GM21367 (cell line): ENCODE data around the gene SMCHD1.
"Not testable (repeated sequence)": the region's sequence is repeated elsewhere in the genome, so short reads cannot be mapped to it uniquely, and the experiment has no call there.

Experiments used
- ATAC-seq: cut with Tn5 transposase; IDR thresholded peaks from one replicate; pipeline ENCODE4 v1.9.1; 2021; ENCODE audit not compliant: unreplicated experiment

The SMCHD1 gene

GRCh38 chr18:2809666-2810183, 154.2 kb downstream of the SMCHD1 start:
- ATAC-seq = not testable (repeated sequence)

GRCh38 chr18:2811416-2811815, 155.9 kb downstream of the SMCHD1 start:
- ATAC-seq = no peak

- ATAC-seq = no peak
Observed at GRCh38 chr18:2814928-2815327, 159.4 kb downstream of the SMCHD1 start.

- no peak for ATAC-seq
Observed at GRCh38 chr18:2818281-2818680, 162.8 kb downstream of the SMCHD1 start.

GRCh38 chr18:2821695-2822094, 166.2 kb downstream of the SMCHD1 start:
- ATAC-seq = no peak

GRCh38 chr18:2822213-2822921, 166.8 kb downstream of the SMCHD1 start:
- no peak for ATAC-seq

DNA sequence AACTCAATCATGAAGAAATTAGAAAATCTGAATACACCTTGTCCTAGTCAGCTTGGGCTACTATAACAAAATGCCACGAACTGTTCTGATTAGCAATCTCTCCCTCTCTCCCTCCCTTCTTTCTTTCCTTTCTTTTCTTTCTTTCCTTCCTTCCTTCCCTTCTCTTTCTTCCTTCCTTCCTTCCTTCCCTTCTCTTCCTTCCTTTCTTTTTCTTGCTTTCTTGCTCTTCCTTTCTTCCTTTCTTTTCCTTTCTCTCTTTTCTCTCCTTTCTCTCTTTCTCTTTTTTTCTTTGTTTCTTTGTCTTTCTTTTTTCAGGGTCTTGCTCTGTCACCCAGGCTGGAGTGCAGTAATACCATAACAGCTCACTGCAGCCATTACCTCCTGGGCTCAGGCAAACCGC, 167.7 kb downstream of the SMCHD1 start:
- no peak for ATAC-seq

DNA sequence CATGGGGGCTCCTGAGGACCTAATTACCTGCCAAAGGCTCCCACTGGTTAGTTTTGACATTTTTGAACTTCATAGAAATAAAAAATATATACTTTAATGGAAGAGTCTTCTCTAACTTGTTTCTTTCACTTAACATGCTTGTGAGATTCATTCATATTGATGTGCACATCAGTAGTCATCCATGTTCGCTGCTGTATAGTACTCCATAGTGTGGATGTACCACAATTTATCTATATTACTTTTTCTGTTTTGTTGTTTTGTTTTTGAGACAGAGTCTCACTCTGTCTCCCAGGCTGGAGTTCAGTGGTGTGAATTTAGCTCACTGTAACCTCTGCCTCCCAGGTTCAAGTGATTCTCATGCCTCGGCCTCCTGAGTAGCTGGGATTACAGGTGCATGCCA, 168.4 kb downstream of the SMCHD1 start:
- ATAC-seq = no peak

DNA sequence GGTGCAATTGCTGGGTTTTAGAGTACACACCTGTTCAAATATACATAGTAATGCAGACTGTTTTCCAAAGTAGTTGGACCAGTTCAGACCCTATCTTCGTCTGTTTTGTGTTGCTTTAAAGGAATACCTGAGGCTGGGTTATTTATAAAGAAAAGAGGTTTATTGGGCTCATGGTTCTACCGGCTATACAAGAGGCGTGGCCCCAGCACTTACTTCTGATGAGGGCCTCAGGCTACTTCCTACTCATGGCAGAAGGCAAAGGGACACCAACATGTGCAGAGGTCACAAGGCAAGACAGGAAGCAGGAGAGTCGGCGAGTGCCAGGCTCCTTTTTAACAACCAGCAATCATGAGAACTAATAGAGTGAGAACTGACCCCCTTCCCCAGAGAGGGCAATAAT, 169.3 kb downstream of the SMCHD1 start:
- ATAC-seq = no peak

GRCh38 chr18:2825613-2826175, 170.2 kb downstream of the SMCHD1 start:
- no peak for ATAC-seq

- ATAC-seq = no peak
Observed at GRCh38 chr18:2826581-2826980, 171.1 kb downstream of the SMCHD1 start.

DNA sequence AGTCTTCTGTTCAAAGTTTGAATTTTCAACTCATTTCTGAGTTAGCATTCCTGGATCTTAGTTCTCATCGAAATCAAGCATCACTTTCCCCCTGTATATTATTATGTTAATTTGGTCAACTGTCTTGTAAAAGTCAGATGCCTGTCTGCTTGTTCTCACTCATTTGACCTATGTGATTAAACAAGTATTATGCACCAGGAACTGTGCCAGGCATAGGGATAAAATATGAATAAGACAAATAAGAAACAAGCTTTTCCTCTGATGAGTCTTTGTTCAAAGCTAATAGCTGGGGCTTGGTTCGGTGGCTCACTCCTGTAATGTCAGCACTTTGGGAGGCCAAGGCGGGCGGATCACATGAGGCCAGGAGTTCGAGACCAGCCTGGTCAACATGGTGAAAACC, 171.5 kb downstream of the SMCHD1 start:
- no peak for ATAC-seq

DNA sequence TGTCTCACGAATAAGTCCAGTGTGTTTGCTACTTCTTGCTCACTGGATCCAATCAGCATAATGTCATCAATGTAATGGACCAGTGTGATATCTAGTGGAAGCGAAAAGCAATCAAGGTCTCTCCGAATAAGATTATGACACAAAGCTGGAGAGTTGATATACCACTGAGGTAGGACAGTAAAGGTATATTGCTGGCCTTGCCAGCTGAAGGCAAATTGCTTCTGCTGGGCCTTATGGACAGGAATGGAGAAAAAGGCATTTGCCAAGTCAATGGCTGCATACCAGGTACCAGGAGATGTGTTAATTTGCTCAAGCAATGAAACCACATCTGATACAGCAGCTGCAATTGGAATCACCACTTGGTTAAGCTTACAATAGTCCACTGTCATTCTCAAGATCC, 180.6 kb downstream of the SMCHD1 start:
- ATAC-seq = not testable (repeated sequence)

- ATAC-seq = not testable (repeated sequence)
Observed at GRCh38 chr18:2837290-2837689, 181.8 kb downstream of the SMCHD1 start.

- ATAC-seq = no peak
Observed at GRCh38 chr18:2839202-2839601, 183.7 kb downstream of the SMCHD1 start.

DNA sequence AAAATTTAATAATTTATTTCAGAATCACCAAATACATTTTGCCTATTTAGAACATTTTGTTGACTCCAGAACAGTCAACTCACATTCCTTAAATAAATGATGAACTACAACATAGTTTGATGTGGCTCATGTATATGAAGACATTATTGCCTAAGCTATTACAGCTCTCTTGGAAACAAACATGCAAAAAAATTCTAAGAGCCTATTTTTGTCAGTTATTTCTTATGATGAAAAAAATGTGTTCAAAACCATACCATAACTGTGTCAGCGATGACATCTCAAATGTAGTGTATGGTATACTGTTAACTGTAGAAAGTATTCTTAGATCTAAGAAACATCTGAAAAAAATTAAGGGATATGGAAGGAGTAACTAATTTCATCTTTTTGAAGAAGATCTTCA, 185.0 kb downstream of the SMCHD1 start:
- no peak for ATAC-seq

GRCh38 chr18:2843146-2843545, 187.6 kb downstream of the SMCHD1 start:
- no peak for ATAC-seq

GRCh38 chr18:2845172-2845571, 189.6 kb downstream of the SMCHD1 start:
- ATAC-seq = no peak

DNA sequence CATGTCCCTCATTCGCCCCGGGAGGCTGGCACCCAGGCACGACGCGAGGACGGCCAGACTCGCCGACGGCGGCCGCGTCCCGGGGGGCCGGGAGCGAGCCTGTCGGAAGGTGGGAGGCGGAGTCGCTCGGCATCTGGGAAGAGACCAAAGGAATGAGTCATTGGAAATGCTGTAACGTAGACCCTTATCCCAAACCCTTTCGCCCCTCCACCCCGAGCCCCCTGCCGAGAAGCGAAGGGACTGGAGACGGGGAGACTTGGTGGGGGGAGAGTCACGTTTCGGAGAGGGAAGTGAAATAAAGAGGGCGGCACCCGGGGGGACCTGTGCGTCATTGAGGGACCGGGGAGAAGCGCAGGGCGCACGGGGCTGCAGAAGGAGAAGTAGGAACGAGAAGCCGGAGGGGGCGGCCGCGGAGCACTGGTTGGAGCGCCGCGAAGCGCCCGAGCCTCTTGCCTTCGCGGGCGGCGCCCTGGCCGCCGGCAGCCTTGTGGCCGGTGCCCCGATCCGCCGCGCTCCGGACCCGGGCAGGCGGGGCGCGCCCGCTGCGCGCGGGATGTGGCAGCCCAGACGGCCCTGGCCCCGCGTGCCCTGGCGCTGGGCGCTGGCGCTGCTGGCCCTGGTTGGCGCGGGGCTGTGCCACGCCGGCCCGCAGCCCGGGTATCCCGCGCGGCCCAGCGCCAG, 191.2 kb downstream of the SMCHD1 start, which contains the start of gene EMILIN2:
Gene EMILIN2 (plus strand): TSS at position 371 of the 681 bp plus-strand sequence. CDS start 183 bp downstream, at position 554.
- peak; percentile 40 for ATAC-seq

- peak; percentile 29 for ATAC-seq
Observed at GRCh38 chr18:2847317-2848246, 192.1 kb downstream of the SMCHD1 start.
